ENCODE data around the gene DNLZ.

DNA sequence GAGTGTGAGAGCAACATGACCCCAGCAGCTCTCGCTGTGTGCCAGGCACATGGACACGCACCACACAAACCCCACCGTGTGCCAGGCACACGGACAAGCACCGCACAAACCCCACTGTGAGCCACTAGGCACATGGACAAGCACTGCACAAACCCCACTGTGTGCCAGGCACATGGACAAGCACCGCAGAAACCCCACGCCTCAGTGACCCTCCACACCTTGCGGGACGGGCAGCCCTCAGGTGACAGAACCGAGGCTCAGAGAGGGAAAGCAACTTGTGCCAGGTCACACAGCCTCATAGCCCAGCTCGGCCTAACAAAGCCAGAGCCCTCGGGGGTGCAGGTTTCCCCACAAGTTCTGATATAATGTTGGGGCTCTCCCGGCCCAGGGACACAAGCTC is 38.2 kb downstream of the DNLZ start:
- TF ChIP-seq, protein P1, sequence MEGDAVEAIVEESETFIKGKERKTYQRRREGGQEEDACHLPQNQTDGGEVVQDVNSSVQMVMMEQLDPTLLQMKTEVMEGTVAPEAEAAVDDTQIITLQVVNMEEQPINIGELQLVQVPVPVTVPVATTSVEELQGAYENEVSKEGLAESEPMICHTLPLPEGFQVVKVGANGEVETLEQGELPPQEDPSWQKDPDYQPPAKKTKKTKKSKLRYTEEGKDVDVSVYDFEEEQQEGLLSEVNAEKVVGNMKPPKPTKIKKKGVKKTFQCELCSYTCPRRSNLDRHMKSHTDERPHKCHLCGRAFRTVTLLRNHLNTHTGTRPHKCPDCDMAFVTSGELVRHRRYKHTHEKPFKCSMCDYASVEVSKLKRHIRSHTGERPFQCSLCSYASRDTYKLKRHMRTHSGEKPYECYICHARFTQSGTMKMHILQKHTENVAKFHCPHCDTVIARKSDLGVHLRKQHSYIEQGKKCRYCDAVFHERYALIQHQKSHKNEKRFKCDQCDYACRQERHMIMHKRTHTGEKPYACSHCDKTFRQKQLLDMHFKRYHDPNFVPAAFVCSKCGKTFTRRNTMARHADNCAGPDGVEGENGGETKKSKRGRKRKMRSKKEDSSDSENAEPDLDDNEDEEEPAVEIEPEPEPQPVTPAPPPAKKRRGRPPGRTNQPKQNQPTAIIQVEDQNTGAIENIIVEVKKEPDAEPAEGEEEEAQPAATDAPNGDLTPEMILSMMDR (conservative IDR thresholded peaks at IDR 0.05; ENCODE audit: low read length): no peak
- no peak for TF ChIP-seq EZH2phosphoT487 (IDR thresholded peaks at IDR 0.05; ENCODE audit: borderline replicate concordance, low read depth, low read length)
